GM18858 (cell line): ENCODE results near the gene EPHA4.

Experiments
- ATAC-seq: cut with Tn5 transposase; IDR thresholded peaks from one replicate; pipeline ENCODE4 v1.9.1; 2021; ENCODE audit not compliant: unreplicated experiment

The EPHA4 gene

GRCh38 chr2:221410487-221410886 lies 161.6 kb downstream of the EPHA4 start:
- no peak for ATAC-seq

GRCh38 chr2:221407765-221408164 lies 164.3 kb downstream of the EPHA4 start:
- no peak for ATAC-seq

DNA sequence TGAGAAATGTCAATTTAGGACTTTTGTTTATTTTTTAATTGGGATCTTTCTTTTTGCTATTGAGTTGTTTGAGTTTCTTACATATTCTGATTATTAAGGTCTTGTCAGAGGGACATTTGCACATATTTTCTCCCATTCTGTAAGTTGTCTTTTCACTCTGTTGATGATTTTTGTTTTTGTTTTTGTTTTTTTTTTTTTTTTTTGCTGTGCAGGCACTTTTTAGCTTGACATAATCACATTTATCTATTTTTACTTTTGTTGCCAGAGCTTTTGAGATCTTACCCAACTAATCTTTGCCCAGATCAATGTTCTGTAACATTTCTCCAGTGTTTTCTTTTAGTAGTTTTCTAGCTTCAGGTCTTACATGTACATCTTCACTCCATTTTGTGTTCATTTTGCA lies 166.6 kb downstream of the EPHA4 start:
- ATAC-seq = no peak

DNA sequence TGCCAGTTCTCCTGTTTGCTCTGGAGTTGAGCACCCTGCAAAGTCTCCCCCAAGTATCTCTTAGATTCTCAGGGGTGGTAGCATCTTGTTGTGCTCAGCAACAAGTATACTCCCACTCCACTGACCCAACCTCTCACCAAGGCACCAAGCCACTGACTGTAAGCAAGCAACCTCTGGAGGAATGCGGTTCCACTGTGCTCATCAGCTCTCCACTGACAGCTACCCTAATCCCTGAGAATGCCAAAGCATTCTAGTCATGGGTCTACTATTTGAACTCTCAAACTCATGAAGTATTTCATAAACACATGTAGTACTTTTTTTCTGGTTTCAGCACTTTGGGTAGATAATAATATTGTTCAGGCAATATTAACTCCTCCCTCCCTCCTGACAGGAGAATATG lies 170.0 kb downstream of the EPHA4 start:
- no peak for ATAC-seq

DNA sequence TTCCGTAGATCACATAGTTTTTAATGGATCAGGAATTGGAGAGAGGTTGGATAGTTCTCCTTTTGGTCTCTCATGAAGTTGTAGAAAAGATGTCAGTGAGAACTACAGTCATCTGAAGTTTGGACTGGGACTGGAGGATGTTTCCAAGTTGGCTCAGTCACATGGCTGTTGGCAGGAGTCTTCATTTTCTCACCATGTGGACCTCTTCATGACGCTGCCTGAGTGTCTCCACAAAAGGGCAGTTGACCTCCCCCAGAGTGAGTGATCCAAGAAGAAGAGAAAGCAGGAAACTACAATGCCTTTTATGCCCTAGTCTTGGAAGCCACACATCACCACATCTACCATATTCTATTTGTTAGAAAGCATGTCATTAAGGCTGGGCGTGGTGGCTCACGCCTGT lies 171.7 kb downstream of the EPHA4 start:
- ATAC-seq = no peak

GRCh38 chr2:221399183-221399582 lies 172.9 kb downstream of the EPHA4 start:
- no peak for ATAC-seq

DNA sequence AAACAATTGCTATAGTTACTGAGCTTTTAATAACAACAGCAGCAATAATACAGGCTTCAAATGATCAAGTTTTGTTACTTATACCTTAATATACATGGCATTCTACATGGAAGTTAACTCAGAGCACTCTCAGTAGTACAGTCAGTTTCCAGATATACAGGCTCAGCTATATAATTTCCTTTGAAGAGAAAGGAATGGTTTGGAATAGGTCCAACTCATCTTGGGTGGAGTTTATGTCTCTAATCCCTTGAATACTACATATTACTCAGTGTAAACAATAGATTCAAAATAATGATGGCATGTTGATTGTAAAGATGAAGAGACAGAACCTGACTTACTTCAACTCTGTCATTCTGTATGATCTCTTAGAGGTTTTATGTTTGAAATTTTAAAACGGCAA lies 174.9 kb downstream of the EPHA4 start:
- ATAC-seq = no peak

- ATAC-seq = no peak
These were observed 179.7 kb downstream of the EPHA4 start for GRCh38 chr2:221392228-221392881.

DNA sequence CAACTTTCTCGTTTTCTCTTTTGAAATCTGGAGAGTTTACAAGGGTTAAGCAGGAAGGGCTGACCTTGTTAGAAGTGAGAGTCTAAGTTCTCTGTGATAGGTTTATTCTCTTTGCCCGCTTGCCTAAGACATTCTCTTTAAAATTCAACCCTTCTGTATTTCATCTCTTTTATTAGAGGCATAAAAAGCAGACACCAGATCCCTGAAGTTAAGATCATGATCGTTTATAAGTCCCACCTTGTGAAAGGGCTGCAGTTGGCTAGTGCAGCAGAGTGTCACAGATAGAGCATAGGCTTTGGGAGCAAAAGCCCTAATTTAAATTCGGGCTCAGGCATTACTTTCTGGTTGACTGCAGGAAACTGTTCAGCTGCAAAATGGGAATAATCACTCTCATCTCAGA lies 181.2 kb downstream of the EPHA4 start:
- ATAC-seq = no peak

GRCh38 chr2:221389904-221390303 lies 182.2 kb downstream of the EPHA4 start:
- ATAC-seq = no peak

DNA sequence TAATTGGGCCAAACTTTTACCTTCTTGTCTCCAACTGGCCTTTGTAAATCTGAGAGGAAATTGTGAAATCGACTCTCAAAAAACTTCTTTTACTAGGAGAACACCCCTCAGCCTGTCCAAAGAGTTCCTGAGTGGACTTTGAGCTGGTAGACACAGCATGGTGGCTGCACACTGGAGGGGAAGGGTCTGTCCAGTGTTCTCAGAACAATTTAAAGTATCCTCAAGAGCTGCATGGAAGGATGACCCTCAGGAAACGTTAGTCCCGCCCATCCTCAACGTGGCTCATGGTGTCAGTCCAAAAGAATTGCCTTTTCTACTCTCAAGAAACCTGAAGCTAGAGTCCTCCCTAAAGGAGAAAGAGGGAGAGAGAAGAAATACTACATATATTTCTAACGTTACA lies 182.7 kb downstream of the EPHA4 start:
- ATAC-seq = no peak

GRCh38 chr2:221388891-221389290 lies 183.2 kb downstream of the EPHA4 start:
- no peak for ATAC-seq

GRCh38 chr2:221385716-221386115 lies 186.4 kb downstream of the EPHA4 start:
- no peak for ATAC-seq

DNA sequence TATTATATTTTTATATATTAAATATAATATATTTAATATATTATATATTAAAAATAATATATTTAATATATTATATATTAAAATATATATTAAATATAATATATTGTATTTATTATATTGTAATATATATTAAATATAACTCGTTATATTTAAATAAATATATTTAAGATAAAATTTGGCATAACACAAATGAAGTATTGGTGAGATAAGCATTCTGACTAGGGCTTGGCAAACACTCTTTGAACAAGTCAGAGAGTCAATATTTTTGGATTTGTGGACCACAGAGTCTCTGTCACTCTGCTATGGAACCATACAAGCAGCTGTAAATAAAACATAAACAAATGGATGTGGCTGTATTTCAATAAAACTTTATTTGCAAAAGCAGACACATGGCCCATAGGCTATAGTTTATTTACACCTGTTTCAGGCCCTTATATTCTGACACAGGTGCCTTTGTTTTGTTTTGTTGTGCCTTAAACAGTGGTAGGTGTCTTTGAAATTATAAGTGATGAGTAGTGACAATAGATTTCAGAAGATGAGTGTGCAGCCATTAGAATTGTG lies 190.1 kb downstream of the EPHA4 start:
- ATAC-seq = no peak

DNA sequence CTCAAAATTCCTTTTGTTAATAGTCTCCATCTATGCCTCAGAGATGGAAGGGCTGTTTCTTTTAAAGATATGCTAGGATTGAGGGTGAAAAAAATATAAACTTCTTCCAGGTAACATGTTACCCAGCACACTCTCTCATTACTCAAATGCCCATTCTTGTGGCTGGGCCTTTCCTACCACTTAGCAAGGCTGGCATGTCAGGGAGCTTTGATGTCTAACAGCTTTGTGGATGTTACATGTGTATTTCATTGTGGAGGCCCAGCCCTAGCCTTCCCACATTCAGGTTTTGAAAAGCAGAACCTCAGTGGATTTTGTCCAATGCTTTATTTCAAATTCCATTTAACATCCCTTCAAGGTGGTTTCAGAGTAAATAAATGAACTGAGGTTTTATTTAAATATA lies 191.4 kb downstream of the EPHA4 start:
- no peak for ATAC-seq

- no peak for ATAC-seq
These were observed 192.0 kb downstream of the EPHA4 start for GRCh38 chr2:221380062-221380461.

DNA sequence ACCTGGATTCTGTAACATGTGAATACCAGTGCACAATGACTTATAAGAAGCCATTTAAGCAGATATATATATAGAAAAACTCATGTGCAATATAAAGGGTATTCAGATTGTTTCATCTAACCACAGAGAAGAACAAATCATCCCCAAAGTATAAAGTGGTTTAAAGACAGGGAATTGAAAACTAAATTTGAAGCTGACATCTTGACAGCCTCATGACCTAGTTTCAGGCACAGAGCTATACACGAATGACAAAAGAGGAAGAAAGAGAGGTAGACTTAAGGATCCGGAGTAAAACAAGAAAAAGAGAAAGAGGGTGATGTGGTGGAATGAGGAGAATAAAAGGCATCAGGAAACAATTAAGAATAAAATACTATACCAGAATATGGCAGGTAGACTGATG lies 194.5 kb downstream of the EPHA4 start:
- ATAC-seq = no peak

- no peak for ATAC-seq
These were observed 195.0 kb downstream of the EPHA4 start for GRCh38 chr2:221377066-221377465.

DNA sequence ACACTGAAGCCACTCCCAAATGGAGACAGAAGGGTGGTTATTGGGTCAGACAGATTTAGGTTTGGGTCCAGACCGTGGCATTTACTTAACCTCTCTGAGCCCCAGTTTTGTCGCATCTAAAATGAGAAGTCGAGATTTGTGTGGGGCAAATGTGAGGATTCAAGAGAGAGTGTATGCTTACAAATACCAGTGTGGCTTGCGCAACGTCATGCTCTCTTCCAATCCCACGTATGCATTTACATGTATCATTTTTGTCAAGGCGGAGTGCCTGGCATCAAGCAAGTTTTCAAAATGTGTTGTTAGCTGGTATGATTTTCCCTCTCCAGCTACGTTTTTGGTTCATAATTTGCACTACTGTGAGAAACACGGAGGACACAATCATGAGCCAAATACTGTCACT lies 197.9 kb downstream of the EPHA4 start:
- ATAC-seq = no peak

DNA sequence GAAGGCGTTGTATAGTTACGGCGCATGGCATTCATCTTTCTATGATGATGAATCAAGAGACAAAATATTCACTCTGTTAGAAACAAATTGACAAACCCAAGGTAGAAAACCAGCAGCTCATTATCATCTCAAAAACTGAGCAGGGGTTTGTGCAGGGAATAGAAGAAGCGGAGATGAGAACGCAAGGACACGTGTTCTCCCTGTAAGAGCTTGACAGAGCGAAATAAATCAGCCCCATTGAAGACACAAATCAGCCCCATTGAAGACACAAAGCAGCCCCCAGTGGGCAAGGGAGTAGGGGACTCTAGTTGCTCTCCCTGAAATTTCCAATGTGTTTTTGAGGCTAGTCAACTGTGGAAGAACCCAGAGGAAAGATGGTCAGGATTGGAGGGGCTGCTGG lies 199.2 kb downstream of the EPHA4 start:
- ATAC-seq = no peak

DNA sequence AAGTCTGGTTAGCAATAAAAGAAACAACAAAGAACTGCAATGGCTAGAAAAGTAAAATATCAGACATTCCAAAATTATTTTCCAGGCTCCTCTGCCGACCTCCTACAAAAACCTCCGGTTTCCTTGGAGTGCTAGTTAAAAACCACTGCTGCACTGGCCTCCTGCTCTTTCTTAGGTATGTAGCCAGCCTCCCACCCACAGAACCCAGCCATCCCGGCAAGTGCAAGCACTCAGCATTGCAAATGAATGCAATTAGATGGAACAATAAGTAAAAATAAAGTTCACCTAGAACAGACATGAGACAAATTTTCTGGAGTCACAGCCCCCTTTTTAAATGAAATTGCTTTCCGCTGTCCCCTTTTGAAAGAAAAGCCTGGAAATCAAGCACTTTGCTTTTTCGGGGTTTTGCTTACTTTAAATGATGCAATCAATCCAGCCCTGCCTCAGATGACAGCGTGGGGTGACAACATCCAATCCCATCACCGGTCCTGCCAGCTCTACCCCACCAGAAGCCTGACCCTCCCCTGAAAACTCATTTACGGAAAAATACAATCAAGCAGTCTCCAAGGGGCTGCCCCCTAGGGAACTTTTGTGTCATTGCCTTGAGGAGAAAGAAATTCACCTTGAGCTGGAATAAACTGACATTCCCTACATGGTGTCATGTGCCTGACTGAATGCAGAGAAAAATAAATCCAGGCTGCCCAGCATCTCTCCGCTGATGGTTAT lies 199.8 kb downstream of the EPHA4 start:
- no peak for ATAC-seq

DNA sequence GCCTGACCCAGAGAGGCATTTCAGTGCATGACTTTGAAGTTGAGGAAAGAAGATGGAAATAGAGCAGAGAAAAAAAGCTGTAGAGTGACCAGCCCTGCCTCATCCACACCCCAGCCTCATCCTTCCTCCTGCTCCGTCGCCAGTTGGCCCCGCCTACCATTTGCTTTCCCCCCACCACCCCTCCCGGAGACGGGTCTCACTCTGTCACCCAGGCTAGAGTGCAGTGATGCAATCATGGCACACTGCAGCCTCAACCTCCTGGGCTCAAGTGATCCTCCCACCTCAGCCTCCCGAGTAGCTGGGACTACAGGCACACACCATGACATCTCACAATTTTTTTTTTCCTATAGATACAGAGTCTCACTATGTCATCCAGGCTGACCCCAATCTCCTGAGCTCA lies 200.8 kb downstream of the EPHA4 start:
- ATAC-seq = no peak

- ATAC-seq = no peak
These were observed 201.3 kb downstream of the EPHA4 start for GRCh38 chr2:221370857-221371211.
